Lung (tissue), 12 donors: ENCODE data around the gene FOLR1. TPM values are rescaled to one million over a fixed set of nuclear protein-coding genes. Genes with fewer than 3 reads are reported as not detected.

Source experiments
- ATAC-seq: fragments of 200-7000 bp; cut with Tn5 transposase; one replicate; pipeline ENCODE4 v1.9.1; 2020; ENCODE audit warnings: moderate number of reproducible peaks; ENCODE audit not compliant: insufficient read depth, low FRiP score
- DNase-seq, 3 donors: peaks; one replicate each; pipeline ENCODE4 v3.0.0-alpha.2; 2013 to 2017
- H3K27ac ChIP-seq, 2 donors: one replicate each; pipeline ENCODE4 v1.5.1; 2013; ENCODE audit warnings: mild to moderate bottlenecking in 2 of 2, moderate library complexity in 2 of 2, control low read depth in 1 of 2, inconsistent platforms in 1 of 2, low read depth in 1 of 2, low read length in 1 of 2
- H3K27me3 ChIP-seq, 3 donors: one replicate each; pipeline ENCODE4 v1.5.1; 2013; ENCODE audit warnings: low read length in 2 of 3; ENCODE audit not compliant: control insufficient read depth in 3 of 3, insufficient read depth in 3 of 3
- H3K36me3 ChIP-seq, 4 donors: one replicate each; pipeline ENCODE4 v1.5.1; 2013; ENCODE audit warnings: low read length in 4 of 4, mild to moderate bottlenecking in 1 of 4, moderate library complexity in 1 of 4; ENCODE audit not compliant: control insufficient read depth in 4 of 4, insufficient read depth in 4 of 4
- H3K4me1 ChIP-seq, 5 donors: one replicate each; pipeline ENCODE4 v1.5.1; 2013; ENCODE audit warnings: low read length in 5 of 5, mild to moderate bottlenecking in 2 of 5, moderate library complexity in 1 of 5; ENCODE audit not compliant: control insufficient read depth in 5 of 5, insufficient read depth in 5 of 5
- H3K4me3 ChIP-seq: one replicate; pipeline ENCODE4 v1.5.1; 2013; ENCODE audit warnings: mild to moderate bottlenecking, control low read depth, moderate library complexity
- H3K9ac ChIP-seq, 2 donors: one replicate each; pipeline ENCODE4 v1.5.1; 2013; ENCODE audit warnings: low read length in 2 of 2, control low read depth in 1 of 2; ENCODE audit not compliant: insufficient read depth in 1 of 2
- H3K9me3 ChIP-seq, 4 donors: one replicate each; pipeline ENCODE4 v1.5.1; 2013; ENCODE audit warnings: low read length in 3 of 4, mild to moderate bottlenecking in 1 of 4, moderate library complexity in 1 of 4; ENCODE audit not compliant: control insufficient read depth in 4 of 4, insufficient read depth in 3 of 4
- CTCF ChIP-seq: IDR thresholded peaks from 2 replicates; pipeline ENCODE4 v1.5.1; 2012; ENCODE audit warnings: mild to moderate bottlenecking; ENCODE audit errors: control extremely low read depth, extremely low read depth
- WGBS, 2 donors: extraction: QIAGEN DNeasy Blood & Tissue Kit; methylation state at CpG; one replicate each; pipeline ENCODE4 v1.1.7; 2013; 5-methylcytosine and 5-hydroxymethylcytosine counted together
- polyA plus RNA-seq, 2 donors: library from polyadenylated mRNA; stranded (reverse); fragments of 200-250 nt; gene quantifications; one replicate each; pipeline ENCODE4 v1.2.1, GENCODE V29; 2013
- total RNA-seq, 2 donors: library from RNA; depleted of rRNA in 1 of 2; stranded (reverse); fragments of >200 nt in 1 of 2; gene quantifications; one replicate each; pipeline ENCODE4 v1.2.1, GENCODE V29; 2014 to 2021
- donor health status: control.
- donor health status: control.
- donor health status: Bipolar disorder and iron deficiency.
- donor health status: healthy.
- donor health status: DM: yes; HTN: yes; CAD: no.

The FOLR1 gene
- total and polyA plus RNA-seq, 4 donors = 76.0 to 212 (median 151) TPM

- H3K4me3 ChIP-seq = no peak within 1 kb of the TSS
- H3K27ac ChIP-seq = no peak within 1 kb of the TSS
- ATAC-seq (no peak), DNase-seq (no peak)
- H3K9ac ChIP-seq = no peak within 1 kb of the TSS
- no peaks in the 10 kb centered on the region for H3K9me3 ChIP-seq
- peaks cover 0 to 4% (median 0%) of the 10 kb centered on the region in 5 donors for H3K4me1 ChIP-seq
- WGBS, 2 donors = 78 to 88% methylated on average over 6 of the region's 6 CpGs
- H3K36me3 ChIP-seq = no peaks in the 10 kb centered on the region
- H3K27me3 ChIP-seq = no peaks in the 10 kb centered on the region
- no peak for TF ChIP-seq CTCF
These were observed 24.7 kb downstream of the FOLR1 start, which contains the start of gene FOLR2 for GRCh38 chr11:72216638-72217037. Gene FOLR2, plus strand, starts transcription at chr11:72216794. Its CDS starts 1,791 bp downstream, at chr11:72218585.

- peaks cover 0 to 13% (median 10%) of the 10 kb centered on the region in 5 donors for H3K4me1 ChIP-seq
- no peak for ATAC-seq
- no peak for DNase-seq
- no peak for TF ChIP-seq CTCF
- H3K4me3 ChIP-seq = no peak overlapping the region
- H3K9ac ChIP-seq = no peak overlapping the region
- no peaks in the 10 kb centered on the region for H3K9me3 ChIP-seq
- no peaks in the 10 kb centered on the region for H3K27me3 ChIP-seq
- peak overlapping the region in 1 of 2 donors; percentile 24 for H3K27ac ChIP-seq
- no peaks in the 10 kb centered on the region for H3K36me3 ChIP-seq
- WGBS, 2 donors = 17 to 36% methylated on average over 2 of the region's 2 CpGs
These were observed 25.9 kb downstream of the FOLR1 start for GRCh38 chr11:72217841-72218240.

DNA sequence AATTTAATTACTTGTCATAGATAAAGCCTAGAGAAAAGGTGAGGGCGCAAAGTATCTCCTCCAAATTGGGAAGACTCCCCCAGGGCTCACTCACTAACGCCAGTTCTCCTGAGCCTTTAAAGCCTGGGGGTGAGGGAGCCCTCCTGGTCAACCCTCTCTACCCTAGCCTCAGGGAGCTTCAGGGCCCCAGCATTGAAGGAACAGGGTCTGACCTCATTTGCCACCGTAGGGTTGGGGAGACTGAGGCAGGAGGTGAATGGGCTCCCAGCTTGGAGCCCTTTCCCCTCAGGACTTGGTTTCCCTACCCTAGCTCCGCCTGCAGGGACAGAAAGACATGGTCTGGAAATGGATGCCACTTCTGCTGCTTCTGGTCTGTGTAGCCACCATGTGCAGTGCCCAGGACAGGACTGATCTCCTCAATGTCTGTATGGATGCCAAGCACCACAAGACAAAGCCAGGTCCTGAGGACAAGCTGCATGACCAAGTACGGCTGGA lies 26.4 kb downstream of the FOLR1 start:
- DNase-seq = no peak
- 90 to 91% methylated on average over 5 of the region's 5 CpGs for WGBS, 2 donors
- no peak for TF ChIP-seq CTCF
- no peak overlapping the region for H3K9ac ChIP-seq
- H3K36me3 ChIP-seq = no peaks in the 10 kb centered on the region
- peaks cover 0 to 13% (median 11%) of the 10 kb centered on the region in 5 donors for H3K4me1 ChIP-seq
- peak overlapping the region in 1 of 2 donors; percentile 33 for H3K27ac ChIP-seq
- H3K4me3 ChIP-seq = no peak overlapping the region
- ATAC-seq = no peak
- no peaks in the 10 kb centered on the region for H3K9me3 ChIP-seq
- H3K27me3 ChIP-seq = no peaks in the 10 kb centered on the region
